RPMI7951 (cell line): Measurements from ENCODE around the gene SORBS2. TPM values are rescaled to one million over a fixed set of nuclear protein-coding genes. Genes with fewer than 3 reads are reported as not detected.
"Not testable (repeated sequence)": the region's sequence is repeated elsewhere in the genome, so short reads cannot be mapped to it uniquely, and the experiment has no call there.

ENCODE experiments used
- DNase-seq: peaks from one replicate; pipeline ENCODE4 v3.0.0-alpha.2; 2012; ENCODE audit warnings: low read depth
- total RNA-seq: library from RNA; depleted of rRNA; stranded (reverse); fragments of >200 nt; shearing (Covaris generic); gene quantifications from 2 replicates; pipeline ENCODE4 v1.2.3, GENCODE V29; 2014

The SORBS2 gene
- total RNA-seq, 1 experiment from 2014 or later, result 17.3 TPM

DNA sequence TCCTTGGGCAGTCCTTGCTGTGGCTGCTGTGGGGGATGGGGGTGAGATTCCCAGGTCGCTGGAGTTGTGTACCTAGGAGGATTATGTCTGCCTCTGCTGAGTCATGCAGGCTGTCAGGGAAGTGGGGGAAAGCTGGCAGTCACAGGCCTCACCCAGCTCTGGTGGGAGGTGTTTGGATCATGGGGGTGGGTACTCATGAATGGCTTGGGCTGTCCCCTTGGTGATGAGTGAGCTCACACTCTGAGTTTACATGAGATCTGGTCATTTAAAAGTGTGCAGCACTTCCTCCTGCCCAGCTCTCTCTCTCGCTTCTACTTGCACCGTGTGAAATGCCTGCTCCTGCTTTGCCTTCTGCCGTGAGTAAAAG, 252.1 kb downstream of the SORBS2 start:
- peak; percentile 58 for DNase-seq

DNA sequence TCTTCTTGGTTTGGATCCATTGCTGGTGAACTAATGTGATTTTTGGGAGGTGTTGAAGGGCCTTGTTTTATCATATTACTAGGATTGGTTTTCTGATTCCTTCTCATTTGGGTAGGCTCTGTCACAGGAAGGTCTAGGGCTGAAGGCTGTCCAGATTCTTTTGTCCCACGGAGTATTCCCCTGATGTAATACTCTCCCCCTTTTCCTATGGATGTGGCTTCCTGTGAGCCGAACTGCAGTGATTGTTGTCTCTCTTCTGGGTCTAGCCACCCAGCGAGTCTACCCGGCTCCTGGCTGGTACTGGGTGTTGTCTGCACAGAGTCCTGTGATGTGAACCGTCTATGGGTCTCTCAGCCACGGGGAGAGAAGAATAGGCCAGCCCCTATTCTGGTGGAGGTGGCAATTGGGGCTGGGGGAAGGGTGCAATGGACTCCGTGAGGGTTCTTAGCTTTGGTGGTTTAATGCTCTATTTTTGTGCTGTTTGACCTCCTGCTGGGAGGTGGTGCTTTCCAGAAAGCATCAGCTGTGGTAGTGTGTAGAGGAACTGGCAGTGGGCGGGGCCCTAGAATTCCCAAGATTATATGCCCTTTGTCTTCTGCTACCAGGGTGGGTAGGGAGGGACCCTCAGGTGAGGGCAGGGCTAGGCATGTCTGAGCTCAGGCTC, 252.6 kb downstream of the SORBS2 start:
- DNase-seq, result not testable (repeated sequence)

DNA sequence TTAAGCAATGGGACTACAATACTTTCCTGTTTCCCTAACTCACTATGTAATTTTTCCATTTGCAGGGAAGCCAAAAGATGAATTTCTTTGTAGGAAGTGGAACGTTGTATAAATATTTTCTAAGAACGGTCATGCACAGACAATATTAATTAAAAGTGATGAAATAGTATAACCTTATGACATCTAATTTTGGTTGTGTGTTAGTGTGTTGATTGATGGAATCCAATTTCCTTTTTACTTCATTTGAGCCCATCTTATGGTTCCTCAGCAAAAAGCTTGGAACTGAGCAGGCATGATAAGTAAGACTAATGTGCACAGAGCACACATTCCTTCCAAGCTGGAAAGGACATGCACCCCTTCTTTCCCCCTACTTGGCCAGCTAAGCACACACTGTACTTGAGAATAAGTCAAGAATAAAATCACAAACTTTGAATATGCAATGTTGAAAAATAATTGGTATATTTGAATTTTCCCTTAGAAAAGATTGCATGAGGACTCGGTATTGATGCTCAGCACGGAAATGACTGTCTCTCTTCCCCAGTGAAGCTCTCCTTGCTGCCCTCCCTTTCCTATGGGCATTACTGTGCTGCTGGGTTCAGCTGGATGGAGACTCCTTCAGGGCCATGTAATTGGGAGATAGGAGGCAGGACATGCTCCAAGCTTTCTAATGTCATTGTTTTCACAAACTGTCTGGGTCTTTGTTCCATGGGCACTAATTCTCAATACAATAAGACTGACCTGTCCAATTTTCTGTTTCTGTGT, 257.4 kb downstream of the SORBS2 start:
- no peak for DNase-seq

DNA sequence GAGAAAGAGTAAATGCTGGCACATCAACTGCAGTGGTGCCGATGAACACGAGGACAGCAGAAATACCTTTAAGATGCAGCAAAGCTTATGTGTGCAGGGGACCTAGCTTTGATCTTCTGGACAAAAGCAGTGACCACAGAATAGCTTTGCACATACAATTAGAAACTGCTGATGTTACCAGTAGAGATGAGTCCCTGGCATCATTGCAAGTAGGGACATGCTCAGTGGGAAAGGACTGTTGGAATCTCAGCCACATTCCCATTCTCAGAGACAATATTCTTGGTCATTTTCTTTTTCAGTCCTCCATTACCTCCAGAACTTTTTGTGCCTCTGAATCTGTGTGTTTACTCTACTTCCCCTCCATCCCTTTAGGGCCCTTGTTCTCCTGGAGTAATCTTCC, 259.7 kb downstream of the SORBS2 start:
- DNase-seq, result no peak

DNA sequence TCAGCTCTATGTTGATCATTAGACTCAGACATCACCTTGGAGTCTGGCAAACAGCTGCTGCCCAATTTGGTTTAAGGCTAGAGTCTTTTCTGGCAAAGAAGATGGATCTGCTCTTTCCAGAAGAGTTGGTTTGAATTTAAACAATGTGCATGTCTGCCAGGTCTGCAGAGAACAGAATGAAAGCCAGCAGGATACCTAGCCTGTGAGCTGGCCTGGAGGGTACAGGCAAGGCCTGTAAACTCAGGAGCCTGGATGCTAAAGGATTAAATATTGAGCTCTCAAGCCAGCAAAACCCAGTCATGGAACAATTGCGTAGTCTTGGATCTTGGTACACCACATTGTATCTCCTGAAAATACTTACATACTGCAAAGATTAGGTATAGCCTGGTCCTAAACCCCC, 261.1 kb downstream of the SORBS2 start:
- DNase-seq, result no peak

DNA sequence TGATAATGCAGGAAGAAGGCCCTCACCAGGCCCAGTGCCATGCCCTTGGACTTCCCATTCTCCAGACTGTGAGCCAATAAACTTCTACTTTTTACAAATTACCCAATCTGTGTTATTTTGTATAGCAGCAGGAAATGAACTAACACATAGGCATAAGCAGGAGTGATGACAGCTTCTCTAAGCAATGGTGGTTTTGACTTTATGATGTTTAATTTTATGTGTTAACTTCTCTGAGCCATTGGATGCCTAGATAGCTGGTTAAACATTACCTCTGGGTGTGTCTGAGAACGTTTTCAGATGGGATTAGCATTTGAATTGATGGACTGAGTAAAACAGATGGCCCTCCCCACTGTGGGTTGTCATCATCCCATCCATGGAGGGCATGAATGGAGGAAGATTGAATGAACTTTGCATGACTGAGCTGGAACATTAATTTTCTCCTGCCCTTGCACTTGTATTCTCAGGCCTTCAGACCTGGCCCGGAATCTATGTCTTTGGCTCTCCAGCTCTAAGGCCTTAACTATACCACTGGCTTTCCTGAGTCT, 262.8 kb downstream of the SORBS2 start:
- DNase-seq, result no peak

DNA sequence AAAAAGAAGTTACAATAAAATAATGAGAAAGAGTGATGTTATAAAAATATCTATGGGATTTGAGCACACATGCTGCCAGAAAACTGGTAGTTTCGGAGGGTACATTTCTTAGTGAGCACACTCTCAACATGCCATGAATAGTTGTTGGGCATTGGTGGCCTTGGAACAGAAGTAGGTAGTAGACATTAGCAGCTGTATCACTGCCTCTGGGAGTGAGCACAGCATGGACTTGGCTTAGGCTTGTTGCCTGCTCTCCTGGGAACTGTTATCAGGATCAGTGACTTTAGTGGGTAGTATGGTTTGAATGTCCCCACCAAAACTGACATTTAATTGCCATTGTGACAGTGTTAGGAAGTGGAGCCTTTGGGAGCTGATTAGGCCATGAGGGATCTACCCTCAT, 263.4 kb downstream of the SORBS2 start:
- no peak for DNase-seq

DNA sequence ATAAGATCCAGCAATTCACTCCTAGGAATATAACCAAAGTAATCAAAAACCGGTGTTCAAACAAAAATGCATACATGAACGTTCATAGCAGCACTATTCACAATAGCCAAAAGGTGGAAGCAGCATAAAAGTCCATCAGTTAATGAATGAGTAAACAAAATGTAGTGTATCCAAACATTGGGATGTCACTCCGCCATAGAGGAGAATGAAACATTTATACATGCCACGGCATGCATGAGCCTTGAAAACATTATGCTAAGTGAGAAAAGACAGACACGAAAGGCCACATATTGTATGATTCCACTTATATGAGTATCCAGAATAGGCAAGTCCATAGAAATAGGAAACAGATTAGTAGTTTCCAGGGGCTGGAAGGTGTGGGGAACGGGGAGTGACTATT, 265.7 kb downstream of the SORBS2 start:
- no peak for DNase-seq

DNA sequence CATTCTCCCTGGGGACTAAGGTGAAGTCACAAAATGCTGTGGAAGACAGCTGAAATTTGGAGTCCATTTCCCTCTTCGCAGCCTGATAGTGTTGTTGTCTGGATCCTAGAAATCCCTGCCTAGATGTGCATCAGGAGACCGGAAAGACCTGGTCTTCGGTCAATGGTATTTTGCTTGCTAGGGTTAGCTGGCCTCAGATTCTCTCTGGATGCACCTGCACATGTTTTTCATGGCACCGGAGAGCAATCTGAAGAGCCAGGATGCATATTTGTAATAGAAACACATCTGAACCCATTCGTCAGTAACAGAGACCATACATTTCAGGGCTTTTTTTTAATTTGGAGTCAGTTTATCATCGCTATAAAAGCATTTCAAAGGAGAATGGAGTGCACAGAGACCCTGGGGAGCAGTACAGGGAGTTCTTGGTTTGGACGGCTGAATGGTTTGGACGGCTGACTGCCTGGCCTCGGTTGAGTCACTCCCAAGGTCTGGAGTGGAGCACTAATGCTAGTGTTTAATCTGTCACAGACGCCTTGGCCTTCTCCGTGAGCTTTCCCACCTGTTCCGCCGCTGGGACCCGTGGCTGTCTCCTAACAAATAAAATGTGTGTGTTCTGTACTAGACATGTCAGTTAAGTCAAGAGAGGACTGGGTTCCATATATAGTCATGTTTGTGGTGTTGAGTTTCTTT, 269.2 kb downstream of the SORBS2 start:
- no peak for DNase-seq

DNA sequence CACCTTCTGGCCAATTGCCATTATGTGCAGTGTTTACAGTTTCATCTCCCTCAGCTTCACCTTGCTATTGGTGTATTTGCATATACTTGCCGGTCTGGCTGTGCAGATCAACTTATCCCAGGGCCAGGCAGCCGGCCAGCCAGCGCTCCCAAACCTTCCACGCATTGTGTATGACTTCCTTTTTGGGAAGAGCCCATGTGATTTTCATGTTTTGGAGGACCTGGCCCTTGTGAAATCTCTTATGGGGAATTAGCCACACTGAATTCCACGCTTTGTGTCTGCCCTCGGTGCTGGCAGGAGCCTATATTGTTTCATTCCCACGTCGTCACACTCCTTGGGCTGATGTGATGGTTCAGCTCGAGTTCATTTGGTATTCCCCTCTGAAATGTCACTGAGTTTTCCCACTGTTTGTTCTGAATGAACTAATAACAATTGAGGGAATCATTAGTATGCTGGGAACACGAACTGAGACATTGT, 270.7 kb downstream of the SORBS2 start:
- no peak for DNase-seq

DNA sequence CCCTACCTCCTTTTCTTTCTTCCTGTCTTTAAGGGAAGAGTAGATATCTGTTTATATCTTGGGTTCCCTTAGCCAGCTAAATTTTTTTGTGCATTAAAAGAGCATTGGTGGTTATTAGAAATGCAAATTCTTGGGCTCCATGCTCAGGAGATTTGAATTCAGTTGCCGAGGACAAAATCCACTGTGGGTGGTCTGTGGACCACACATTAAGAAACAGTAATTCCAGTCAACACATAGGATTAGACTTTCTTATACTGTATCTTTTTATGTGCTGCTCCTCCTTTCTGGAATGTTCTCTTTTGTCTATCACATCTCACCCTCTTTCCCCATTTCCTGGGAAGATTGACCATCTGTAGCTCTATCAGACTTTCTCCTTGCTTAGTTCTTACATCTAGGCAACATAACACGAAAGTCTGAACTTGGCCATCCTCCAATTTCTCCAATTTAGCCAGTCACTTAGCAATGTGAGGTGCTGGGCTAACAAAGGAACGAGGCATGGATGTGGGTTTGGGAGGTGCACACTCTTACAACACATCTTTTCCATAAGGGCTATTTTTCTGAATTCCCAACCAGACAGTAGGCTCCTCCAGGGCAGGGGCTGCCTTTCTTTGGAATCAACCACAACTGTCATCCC, 271.4 kb downstream of the SORBS2 start:
- DNase-seq, result no peak

DNA sequence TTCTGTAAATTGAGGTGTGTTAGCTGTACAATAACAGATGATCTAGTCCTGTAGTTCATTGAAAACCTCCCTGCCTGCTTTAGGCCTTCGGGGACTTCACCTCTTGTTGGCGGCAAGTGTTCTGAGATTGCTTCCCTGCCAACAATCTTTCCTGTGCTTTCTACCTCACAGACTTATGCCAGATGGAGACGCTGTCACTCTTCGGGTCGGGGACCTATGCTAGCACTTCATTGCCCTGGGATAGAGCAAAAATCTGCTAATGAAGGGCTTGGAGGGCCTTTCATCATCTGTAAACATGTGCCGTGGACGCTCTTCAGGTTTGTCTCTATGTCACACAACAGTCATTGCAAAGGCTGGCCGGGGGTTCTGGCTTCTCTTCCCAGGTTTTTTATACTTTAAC, 272.0 kb downstream of the SORBS2 start:
- DNase-seq, result no peak

DNA sequence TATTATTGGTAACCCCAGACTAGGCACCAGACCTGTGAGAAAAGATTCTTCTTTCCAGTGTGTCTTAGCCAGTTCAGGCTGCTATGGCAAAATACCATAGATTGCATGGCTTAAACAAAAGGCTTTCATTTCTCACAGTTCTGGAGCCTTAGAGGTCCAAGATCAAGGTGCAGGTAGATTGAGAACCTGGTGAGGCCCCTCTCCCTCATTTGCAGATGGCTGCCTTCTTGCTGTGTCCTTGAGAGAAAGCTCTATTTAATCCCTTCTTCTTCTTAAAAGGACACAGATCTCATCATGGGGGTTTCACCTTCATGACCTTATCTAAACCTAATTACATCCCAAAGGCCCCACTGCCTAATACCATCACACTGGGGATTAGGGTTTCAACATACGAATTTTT, 273.2 kb downstream of the SORBS2 start:
- DNase-seq, result no peak

DNA sequence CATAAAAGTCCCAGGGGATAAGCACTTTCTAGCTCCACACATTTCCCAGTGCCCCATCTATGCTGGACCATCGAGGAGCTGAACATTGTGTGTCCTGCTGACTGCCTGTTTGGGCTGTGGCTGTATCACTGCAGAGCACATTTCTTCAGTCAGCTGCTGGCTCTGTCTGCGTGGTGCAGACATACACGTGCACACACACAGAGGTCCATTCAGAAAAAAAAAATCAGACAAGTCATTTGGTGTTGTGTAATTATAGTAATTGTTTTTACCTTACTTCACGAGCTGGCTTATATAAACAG, 275.6 kb downstream of the SORBS2 start:
- peak; percentile 14 for DNase-seq

DNA sequence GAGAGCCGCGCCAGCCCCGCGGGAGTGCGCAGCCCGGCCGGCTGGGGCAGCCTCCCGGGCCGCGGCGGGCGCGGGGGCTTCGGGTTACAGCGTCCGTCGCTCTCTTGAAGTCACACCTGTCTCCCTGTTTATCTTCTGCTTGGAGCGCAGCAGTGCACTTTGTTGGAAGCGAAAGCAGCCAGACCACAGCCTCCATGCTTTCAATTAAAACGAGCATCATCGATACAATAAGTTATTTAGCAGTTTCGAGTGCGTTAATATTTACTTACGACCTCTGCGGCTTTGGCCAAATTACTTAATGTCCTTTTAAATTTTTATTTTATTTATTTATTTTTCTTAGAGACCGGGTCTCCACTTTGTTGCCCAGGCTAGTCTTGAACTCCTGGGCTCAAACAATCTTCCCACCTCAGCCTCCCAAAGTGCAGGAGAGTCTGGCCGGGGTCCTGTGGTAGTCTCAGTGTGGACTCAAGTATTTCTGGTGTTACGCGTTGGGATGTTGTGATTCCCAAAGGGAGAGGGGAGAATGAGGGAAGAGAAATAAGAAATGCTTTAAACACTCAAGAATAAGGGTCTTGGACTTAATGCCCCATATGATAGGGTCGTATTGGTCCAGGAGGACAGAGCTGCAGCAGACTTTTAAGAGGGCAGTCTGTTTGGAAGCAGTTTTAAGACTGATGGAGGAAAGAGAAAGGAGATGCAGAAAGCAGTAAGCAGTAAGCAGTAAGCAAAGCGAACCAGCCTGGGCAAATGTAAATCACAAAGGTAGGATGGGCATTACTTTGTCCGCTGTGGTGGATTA, 276.2 kb downstream of the SORBS2 start:
- no peak for DNase-seq
